ENCODE measurements around the gene TNS3. TPM values are rescaled to one million over a fixed set of nuclear protein-coding genes. Genes with fewer than 3 reads are reported as not detected.

The TNS3 gene
- total and polyA plus RNA-seq, 2 of the 13 experiments (the other 11 are each of a cell fraction or from before 2014, with no cell fraction given): 52.9 to 55.7 TPM

- Histone ChIP-seq H2AFZ (ENCODE audit: low read length) (no peak overlapping the region), H3K4me1 (ENCODE audit: insufficient read depth, low read length) (peaks cover 63% of the 10 kb centered on the region), H3K9ac (ENCODE audit: insufficient read depth, low read depth, low read length) (peak overlapping the region; percentile 92), H3K4me2 (ENCODE audit: low read depth, low read length) (peak overlapping the region; percentile 87), H3K27ac (ENCODE audit: extremely low read length, insufficient read depth, low read length) (peak overlapping the region; percentile 82), H3K4me3 (replicated peaks in 1 of 3; ENCODE audit: insufficient read depth in 1 of 3, low read depth in 2 of 3, low read length in 3 of 3) (peak overlapping the region; percentile 86 to 91 (median 89)), H3K27me3 (ENCODE audit: control insufficient read depth in 1 of 2, insufficient read depth in 2 of 2, low read length in 2 of 2) (no peaks in the 10 kb centered on the region; a peak in 1 of 5 replicates), H3K36me3 (replicated peaks in 1 of 2; ENCODE audit: control insufficient read depth in 1 of 2, insufficient read depth in 2 of 2, low read length in 2 of 2) (peaks cover 1 to 11% of the 10 kb centered on the region in 2 experiments; a peak in 4 of 5 replicates), H3K9me3 (ENCODE audit: low read length) (no peaks in the 10 kb centered on the region), H4K20me1 (ENCODE audit: insufficient read depth, low read length) (peaks cover 6% of the 10 kb centered on the region; the same call in 1 of the 2 replicates), H3K79me2 (ENCODE audit: insufficient read depth, low read length) (peaks cover 40% of the 10 kb centered on the region)
- intact Hi-C loops (cut with micrococcal nuclease; ENCODE audit: unreplicated experiment) (loop anchor here (1.0 to 5.0 kb wide), 4 partner anchors 41 to 236 kb away; no protein-coding TSS in a partner anchor), in situ Hi-C loops (cut with HindIII; ENCODE audit: extremely low pct_ligation_motif_present, low pct_unique_long_range_greater_than_20kb) (no loop called here)
- DNase-seq (ENCODE audit: low spot score) (no peak), FAIRE-seq (no peak), ATAC-seq (peak; percentile 35)
- WGBS (ENCODE audit: low lambda C conversion rate): 0% methylated on average over 6 of the region's 33 CpGs
- POLR2A ChIA-PET: interaction anchor here (0.7 to 3.3 kb wide), 18 partner anchors 10 to 224 kb away, joined by 3 to 25 read pairs (median 5); no protein-coding TSS in a partner anchor
- no TSS peak for BruUV-seq (replicated peaks)
- CTCF ChIA-PET (ENCODE audit: low intra/inter-chr PET ratio, low total read pairs): no interaction called here
- TF ChIP-seq ZSCAN22 (CRISPR knock-in tag; IDR thresholded peaks at IDR 0.05) (no peak), YEATS4 (CRISPR knock-in tag; IDR thresholded peaks at IDR 0.05; ENCODE audit: borderline replicate concordance) (0 out of 2 replicates have a peak, but pooled peaks have one; percentile 2), KDM2A (CRISPR knock-in tag; IDR thresholded peaks at IDR 0.05; ENCODE audit: borderline replicate concordance, low read depth) (no peak; the same call in 1 of the 2 replicates), POLR2A (IDR thresholded peaks at IDR 0.05; ENCODE audit: insufficient read depth in 1 of 2, low read depth in 2 of 2, low read length in 2 of 2) (peak in 1 of 2 experiments; percentile 46; a peak in 3 of 4 replicates), TMF1 (CRISPR knock-in tag; IDR thresholded peaks at IDR 0.05; ENCODE audit: low read depth) (peak; percentile 35; the same call in 1 of the 2 replicates), ZNF788 (CRISPR knock-in tag; IDR thresholded peaks at IDR 0.05; ENCODE audit: borderline replicate concordance) (peak; percentile 43; the same call in 1 of the 2 replicates), ZNF446 (CRISPR knock-in tag; IDR thresholded peaks at IDR 0.05) (0 out of 2 replicates have a peak, but pooled peaks have one; percentile 16), PLSCR1 (CRISPR knock-in tag; IDR thresholded peaks at IDR 0.05; ENCODE audit: borderline replicate concordance) (no peak), ZBTB38 (CRISPR knock-in tag; IDR thresholded peaks at IDR 0.05) (0 out of 2 replicates have a peak, but pooled peaks have one; percentile 2), PAWR (CRISPR knock-in tag; IDR thresholded peaks at IDR 0.05; ENCODE audit: borderline replicate concordance) (0 out of 2 replicates have a peak, but pooled peaks have one; percentile 11), SIN3A (IDR thresholded peaks at IDR 0.05; ENCODE audit: borderline replicate concordance, low read depth, low read length) (peak; percentile 20; the same call in 1 of the 2 replicates), ZNF556 (CRISPR knock-in tag; IDR thresholded peaks at IDR 0.05; ENCODE audit: borderline replicate concordance) (peak; percentile 7; the same call in 1 of the 2 replicates), HNF4G (IDR thresholded peaks at IDR 0.05; ENCODE audit: borderline replicate concordance, low read depth, low read length) (peak; percentile 72), HNF4G (CRISPR knock-in tag; IDR thresholded peaks at IDR 0.05; ENCODE audit: borderline replicate concordance, low read depth) (no peak; the same call in 1 of the 2 replicates), CSRNP1 (CRISPR knock-in tag; IDR thresholded peaks at IDR 0.05) (0 out of 2 replicates have a peak, but pooled peaks have one; percentile 19), HNF4A (CRISPR knock-in tag; IDR thresholded peaks at IDR 0.05) (peak; percentile 70), TGIF2 (CRISPR knock-in tag; IDR thresholded peaks at IDR 0.05) (peak; percentile 4; the same call in 1 of the 2 replicates), GABPB1 (CRISPR knock-in tag; IDR thresholded peaks at IDR 0.05) (0 out of 2 replicates have a peak, but pooled peaks have one; percentile 7), EED (CRISPR knock-in tag; IDR thresholded peaks at IDR 0.05) (0 out of 2 replicates have a peak, but pooled peaks have one; percentile 13), KAT7 (CRISPR knock-in tag; IDR thresholded peaks at IDR 0.05; ENCODE audit: borderline replicate concordance) (0 out of 2 replicates have a peak, but pooled peaks have one; percentile 2), NFKB2 (CRISPR knock-in tag; IDR thresholded peaks at IDR 0.05; ENCODE audit: borderline replicate concordance) (0 out of 2 replicates have a peak, but pooled peaks have one; percentile 7), ZNF501 (CRISPR knock-in tag; IDR thresholded peaks at IDR 0.05) (0 out of 2 replicates have a peak, but pooled peaks have one; percentile 14)
Observed at GRCh38 chr7:47581438-47581803, 490 bp downstream of the TNS3 start.

All from HepG2 (cell line).